Stimulated activated CD4-positive, alpha-beta T cell treated with anti-CD3 and anti-CD28 coated beads, Interleukin-2, amount 100 ng/mL, for 48 hours (primary cell): ENCODE data around the gene CCBE1.
"Not testable (repeated sequence)": the region's sequence is repeated elsewhere in the genome, so short reads cannot be mapped to it uniquely, and the experiment has no call there.

ENCODE experiments used
- DNase-seq, 2 donors: peaks; one replicate each; pipeline ENCODE4 v3.0.0-alpha.2; 2020

CCBE1 gene

DNA sequence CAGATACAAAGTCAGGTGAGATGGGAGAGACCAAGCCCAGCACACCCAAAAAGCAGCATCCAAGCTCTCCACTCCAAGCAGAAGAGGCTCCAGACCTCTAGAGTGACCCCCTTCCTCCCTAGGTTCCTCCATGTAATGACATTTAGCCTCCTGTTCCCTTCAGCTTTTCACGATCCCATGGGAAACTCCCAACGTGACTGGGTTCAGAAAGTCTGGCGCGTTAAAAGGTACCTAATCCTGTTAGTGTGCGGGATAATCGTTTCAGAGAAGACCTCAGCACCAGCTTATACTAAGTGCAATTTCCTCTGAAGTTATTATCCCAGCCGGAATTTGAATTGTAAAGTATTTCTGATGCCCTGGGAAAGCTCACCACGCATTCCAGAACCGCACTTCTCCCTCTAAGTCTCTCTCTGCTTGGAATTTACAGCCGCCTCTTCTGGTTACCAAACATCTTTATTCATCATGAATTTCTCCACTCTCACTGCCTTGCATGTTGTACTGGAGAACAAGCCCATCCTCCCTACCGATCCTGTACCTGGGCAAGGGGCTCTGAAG lies 46.9 kb downstream of the CCBE1 start:
- DNase-seq: no peak

DNA sequence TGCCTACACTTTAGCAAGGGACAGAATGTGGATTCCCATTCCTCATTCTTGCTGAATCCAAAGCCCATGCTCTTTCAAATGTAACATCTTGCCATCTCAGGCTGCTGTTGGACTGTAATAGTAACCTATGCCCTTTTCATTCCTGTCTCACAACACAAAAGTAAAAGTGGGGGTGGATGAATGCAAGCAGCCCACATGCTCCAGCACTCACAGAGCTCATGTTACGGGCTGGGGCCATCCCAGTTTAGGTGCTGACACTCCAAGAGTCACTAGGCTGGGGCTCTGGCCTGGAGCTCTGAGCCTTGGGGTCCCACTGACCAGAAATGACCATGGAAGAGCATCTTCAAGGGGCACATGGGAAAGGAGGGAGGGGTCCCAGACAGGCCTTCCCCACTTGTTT lies 47.6 kb downstream of the CCBE1 start:
- DNase-seq: no peak

DNA sequence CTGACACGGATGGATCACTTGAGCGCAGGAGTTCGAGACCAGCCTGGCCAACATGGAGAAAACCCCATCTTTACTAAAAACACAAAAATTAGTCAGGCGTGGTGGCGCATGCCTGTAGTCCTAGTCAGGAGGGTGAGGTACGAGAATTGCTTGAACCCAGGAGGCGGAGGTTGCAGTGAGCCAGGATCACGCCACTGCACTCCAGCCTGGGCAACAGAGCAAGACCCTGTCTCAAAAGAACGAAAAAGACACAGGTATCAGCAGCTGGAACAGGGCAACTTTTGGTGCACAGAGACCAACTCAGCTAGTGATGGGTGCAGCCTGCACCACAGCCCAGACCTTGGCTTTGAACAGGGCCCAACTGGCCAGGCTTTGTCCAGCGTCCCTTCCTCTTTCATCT lies 48.8 kb downstream of the CCBE1 start:
- not testable (repeated sequence) for DNase-seq

DNA sequence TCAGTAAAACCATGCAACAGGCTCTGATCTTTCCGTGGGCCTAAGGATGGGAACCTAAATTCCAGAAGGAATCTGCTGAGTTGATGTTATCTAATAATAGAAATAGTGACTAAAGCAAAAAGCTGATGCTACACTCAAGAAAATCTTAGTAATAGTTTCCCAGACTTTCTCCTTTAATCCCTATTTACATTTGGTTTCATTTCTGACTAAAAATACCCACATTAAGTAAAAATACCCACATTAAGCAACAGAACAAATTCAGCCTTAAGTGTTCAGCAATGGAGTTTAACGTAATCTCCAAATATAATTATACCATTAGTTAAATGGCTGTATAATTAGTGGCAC lies 50.3 kb downstream of the CCBE1 start:
- DNase-seq: no peak

DNA sequence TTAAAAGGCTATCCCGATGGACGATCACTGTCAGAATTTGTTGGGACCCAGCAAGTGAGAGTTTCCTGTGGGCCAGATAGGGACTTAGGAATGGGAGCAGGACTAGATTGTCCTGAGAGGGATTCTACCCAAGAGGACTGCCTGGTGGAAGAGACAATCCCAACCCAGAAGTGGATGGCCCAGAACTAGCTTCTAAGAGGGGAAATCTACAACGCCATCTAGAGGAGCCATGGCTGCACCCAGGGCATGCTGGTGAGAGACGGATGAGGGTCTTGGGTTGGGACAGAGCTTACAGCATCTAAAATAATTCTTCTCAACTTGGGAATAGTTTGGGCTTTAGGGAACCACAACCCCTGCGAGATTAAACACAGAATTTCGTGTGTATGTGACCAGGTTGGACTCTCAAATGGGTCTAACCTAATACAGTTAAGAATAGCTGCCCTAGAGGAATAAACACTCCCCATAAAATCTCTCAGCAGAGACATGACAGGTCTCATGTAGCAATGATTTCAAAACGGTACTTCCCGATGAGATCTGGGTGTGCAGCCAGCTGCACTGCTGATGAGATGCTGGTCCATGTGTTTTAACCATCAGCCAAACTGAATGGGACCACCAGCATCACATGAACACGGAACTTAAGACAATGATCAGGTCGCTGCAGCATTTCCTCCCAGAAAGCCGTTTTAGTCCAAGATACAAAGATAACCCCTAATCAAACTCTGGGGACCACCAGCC lies 50.8 kb downstream of the CCBE1 start:
- DNase-seq: no peak

DNA sequence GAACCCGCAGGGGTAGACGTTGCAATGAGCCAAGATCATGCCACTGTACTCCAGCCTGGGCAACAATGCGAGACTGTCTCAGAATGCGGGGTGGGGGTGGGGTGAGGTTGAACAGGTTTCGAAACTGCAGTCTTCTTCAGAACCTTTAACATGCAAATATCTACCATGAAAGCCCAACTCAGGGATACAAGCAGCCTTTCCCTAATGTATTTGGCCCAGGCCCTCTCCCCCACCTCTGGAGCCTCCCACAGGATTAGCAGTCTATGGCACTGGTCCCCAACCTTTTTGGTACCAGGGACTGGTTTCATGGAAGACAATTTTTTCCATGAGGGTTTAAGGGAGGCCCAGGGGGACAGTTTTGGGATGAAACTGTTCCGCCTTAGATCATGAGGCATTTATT lies 53.5 kb downstream of the CCBE1 start:
- no peak for DNase-seq

DNA sequence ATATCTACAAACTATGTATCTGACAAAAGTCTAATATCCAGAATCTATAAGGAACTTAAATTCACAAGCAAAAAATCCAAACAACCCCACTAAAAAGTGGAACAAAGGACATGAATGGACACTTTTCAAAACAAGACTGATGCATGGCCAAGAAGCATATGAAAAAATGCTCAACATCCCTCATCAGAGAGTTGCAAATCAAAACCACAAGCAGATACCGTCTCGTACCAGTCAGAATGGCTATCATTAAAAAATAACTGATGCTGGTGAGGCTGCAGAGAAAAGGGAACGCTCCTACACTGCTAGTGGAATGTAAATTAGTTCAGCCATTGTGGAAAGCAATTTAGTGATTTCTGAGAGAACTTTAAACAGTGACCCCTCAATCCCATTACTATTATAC lies 56.5 kb downstream of the CCBE1 start:
- no peak for DNase-seq

DNA sequence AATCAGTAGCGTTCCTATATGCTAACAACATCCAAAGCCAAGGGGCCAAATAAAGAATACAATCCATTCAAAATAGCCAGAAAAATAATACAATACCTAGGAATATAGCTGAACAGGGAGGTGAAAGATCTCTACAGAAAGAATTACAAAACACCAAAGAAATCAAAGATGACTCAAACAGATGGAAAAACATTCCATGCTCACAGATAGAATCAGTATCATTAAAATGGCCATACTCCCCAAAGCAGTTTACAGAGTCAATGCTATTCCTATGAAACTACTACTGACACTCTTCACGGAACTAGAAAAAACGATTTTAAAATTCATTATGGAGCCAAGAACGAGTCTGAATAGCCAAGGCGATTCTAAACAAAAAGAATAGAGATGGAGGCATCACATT lies 57.4 kb downstream of the CCBE1 start:
- no peak for DNase-seq

DNA sequence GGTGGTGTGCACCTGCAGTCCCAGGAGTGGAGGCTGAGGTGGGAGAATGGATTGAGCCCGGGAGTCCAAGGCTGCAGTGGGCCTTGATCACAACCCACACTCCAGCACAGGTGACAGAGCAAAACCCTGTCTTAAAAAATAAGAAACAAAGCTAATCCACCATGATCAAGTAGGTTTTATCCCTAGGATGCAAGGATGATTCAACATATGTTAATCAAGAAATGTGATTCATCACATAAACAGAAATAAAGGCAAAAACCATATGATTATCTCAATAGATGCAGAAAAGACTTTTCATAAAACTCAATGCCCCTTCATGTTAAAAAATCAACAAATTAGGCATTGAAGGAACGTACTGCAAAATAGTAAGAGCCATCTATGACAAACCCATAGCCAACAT lies 58.1 kb downstream of the CCBE1 start:
- no peak for DNase-seq

DNA sequence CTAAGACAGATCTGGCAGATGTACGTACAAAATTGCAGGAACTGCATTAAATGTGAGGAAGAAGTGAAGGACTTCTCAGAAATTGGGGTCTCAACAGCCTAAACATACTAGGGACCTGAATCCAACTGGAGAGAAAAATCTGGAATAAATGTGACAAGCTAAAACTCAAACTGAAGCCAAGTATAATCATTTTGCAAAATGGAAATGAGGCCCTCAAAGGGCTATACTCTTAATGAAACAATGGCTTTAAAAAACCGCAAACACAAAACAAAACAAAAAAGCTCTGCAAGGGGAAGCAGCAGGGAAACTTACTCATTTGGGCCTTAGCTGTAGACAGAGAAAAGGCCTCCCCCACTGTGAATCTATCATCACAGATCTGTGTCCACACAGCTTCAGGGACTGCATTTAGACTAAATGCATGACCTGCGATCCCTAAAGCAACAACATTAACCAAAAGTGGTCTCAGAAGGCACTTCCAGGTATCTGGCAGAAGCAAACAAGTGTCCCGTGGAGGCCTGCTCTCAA lies 63.2 kb downstream of the CCBE1 start:
- no peak for DNase-seq

DNA sequence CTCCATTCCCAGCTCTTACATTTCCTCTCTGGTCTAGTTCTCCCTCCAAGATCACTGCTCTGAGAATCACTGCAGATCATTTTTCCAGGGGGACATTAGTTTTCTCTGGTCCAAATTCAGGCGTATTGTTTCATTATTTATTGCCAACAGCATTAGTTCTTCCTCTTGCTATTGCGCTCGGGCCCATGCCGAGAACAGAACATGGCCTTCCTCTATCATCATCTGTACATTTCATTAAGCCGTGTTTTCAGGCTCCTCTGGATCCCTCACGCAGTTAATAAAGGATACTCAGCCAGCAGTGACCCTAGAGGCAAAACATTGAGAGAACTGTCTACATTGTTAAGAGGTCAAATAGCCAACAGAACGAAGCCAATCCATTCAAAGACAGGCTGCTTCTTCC lies 63.9 kb downstream of the CCBE1 start:
- DNase-seq: no peak

DNA sequence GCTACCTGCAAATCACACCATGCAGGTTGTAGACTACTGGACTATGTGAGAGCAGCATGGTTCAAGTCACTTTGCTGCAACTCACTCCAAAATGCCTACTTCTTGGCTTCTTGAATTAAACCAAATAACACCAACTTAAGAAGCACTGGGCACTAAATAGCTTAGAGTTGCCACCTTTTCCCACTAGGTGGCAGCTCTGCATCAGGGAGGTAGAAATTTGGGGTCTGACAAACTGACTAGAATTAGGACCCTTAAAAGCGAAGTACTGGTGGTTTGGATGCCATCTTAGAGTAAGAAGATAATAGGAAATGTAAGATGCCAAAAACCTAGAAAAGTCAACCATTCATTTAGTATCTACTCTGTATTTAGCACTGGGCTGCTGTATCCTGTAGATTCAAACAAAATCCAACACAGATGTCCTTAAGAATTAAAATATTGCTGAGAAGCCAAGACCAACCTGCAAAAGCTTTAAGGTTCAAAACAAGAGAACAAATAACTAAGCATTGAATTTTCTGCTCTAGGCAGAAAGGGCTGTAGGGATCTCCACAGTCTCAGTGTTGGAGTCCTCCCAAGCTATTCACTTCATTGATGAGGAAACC lies 65.5 kb downstream of the CCBE1 start:
- DNase-seq: no peak

DNA sequence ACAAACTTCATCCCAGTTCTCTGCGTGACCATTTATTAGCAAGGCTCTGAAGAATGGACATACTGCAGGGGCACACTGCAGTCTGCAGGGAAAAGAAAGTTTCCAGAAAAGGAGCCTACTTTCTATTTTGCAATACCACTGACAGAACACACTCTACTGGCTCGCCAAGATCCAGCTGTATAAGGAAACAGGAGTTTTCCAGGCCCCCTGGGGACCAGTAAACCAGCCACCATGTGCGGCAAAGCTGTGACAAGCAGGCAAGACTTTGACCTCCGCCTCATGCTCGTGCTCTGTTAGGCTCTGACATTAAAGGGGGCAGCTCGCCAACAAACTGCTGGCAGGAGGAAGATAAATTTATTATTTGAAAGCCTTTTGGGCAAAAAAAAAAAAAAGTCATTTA lies 67.3 kb downstream of the CCBE1 start:
- no peak for DNase-seq

DNA sequence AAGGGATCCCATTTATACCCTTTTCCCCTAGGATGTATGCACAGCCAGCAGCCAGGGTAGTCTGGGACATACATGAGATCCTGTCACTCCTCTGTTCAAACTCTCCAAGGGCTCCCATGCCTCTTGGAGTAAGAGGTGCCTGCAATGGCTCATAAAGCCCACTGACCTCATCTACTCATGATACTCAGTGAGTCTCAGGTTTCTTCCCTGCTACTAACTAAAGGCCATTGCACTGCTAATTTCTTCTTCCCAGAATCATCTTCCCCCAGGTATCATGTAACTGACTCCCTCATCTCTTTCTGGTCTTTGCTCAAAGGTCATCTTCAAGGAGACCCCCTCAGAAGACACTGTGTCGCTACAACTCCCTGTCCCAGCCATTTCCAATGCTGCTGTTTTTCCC lies 68.2 kb downstream of the CCBE1 start:
- no peak for DNase-seq

DNA sequence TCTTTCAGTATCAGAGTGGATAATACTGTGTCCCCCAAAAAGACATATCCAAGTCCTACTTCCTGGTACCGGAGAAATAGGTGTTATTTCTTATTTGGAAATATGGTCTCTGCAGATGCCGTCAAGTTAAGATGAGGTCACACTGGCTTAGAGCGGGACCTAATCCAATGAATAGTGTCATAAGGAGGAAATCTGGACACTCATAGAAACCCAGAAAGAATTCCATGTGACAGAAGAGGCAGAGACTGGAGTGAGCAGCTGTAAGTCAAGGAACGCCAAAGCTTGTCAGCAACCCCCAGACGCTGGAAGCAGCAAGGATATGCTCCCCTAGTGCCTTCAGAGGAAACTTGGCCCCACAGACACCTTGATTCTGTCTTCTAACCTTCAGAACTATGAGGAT lies 69.8 kb downstream of the CCBE1 start:
- DNase-seq: no peak

DNA sequence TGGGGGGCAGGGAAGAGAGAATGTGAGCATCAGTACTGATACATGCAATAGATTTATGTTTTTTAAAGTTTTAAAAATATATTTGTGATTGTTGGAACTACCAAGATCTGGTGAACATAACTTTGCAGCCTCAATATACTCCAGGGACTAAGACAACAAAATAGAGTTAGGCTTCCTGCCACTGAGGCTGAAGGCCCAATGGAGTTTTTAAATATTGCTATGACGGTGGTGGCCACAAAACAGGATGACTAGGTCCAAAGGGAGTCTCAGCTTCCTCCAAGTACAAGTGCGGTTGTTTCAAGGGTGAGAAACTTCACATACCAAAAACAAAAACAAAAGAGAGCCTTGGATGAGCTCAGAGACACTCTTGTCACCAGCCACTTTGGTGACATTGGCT lies 72.9 kb downstream of the CCBE1 start:
- DNase-seq: no peak

DNA sequence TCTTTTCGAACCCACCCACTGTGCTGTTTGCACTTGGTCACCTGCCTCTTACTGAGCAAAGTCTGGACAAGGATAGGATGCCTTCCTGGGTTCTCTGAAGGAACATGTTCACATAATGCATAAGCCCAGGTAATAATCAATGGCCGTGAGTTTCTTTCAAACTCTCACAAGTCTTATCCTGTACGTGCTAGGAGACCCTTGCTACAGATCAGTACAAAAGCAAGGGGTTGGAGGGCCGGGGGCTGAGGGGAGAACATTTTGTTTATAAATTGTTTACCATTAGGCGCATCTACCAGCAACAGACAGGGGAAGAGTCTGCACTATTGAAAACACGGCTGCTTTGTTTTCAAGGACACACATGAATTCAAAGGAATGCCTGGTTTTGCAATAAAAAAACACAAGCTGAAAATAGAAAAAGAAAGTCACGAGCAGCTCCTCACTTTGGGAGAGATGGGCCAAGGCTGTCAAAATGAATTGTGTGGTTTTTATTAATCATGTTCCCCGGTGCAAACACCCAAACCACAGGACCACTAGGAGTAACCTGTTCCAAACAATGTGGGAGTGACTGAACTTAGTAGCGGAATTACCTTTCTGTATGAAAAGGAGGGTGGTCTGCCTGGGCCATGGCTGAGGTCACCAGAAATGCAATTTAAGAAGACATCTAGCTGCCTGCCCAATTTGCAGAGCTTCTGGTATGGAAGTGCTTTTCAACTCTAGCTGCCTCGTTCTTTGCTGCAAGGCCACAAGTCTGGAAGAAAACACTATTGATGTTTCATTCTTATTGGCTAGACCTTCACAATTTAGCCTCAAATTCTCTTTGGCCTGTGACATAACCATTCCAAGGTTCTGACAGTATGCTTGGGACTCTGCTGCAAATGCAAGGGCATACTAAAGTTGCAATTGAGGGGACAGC lies 73.5 kb downstream of the CCBE1 start:
- no peak for DNase-seq

DNA sequence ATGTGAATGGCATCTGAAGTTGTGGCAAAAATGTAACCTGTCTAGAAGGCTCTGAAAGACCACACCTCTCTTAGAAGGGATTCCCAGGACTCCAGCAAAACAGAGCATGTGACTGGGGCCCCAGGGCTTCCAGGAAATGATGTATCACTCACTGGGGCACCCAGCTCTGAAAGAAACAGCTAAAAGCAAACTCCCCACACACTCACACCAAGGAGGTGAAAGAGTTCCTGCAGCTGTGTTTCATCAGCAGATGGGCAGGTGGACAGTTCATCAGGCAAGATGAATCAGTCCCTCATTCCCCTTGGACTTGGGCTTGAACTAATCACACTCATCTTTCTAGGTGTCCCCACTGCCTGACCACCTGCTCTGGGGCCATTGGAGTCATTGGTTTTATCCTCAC lies 76.2 kb downstream of the CCBE1 start:
- DNase-seq: no peak

DNA sequence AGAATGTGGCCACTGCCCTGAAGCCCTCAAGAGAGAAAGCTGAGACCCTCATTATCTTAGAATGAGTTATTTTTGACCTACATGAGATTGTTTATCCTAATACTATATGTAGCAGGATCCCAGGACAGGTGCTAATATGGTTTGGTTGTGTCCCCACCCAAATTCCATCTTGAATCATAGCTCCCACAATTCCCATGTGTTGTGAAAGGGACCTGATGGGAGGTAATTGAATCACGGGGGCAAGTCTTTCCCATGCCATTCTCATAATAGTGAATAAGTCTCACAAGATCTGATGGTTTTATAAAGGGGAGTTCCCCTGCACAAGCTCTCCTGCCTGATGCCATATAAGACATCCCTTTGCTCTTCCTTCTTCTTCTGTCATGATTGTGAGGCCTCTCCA lies 76.8 kb downstream of the CCBE1 start:
- no peak for DNase-seq

DNA sequence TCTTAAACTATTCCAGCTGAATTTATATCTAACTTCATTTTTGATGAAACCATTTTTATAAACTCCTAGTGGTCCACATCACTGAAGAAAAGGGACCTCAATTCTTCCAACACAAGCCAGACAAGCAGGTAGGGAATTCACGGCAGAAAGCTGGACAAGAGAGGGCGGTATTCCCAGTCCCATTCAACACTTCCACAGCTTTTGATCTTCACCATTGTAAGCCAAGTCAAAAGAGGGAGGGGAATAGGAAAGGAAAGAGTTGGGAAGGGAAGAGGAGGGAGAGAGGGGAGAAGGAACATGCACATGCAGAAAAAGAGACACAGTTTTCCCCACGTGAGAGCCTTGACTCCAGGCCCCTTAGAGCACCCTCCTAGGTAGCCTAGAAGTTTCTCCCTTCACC lies 77.4 kb downstream of the CCBE1 start:
- no peak for DNase-seq

DNA sequence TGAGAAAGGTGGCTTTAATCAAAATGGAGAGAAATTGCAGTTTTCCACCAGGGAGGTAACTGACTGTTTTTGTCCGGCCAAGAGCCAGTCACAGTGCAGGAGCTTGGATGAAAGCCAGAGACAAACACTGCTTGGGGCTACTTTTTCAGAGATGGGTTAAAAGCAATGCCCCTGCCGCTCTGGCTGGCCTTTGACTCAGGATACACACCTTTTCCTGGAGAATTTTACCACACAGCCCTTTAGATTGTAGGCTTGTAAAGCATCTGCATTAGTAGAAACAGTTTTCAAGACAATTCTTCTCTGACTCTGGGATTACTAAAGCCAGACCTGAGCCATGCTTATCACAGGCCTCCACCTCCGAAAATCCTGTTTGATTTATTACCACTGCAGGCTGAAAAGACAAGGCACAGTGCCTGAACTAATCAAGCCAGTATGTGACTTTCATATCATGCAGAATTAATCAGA lies 79.7 kb downstream of the CCBE1 start:
- DNase-seq: no peak

DNA sequence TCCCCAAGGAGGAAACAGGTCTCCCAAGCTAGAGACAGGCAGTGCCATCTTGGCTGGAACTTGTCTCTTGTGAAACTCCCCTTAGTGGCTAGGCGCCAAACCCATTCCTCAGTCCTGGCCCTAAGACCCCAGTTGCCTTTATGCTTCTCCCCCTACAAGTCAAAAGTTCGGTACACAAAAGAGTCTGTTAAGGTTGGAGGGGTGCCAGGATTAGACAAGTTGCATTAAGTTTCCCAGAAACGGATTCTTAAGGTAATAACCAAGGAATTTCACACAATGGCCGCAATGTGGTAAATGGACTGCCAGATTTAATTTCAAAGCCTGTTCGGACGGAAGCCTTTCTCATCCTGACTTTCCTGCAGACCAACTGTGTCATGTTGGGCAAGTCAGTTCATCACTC lies 80.7 kb downstream of the CCBE1 start:
- no peak for DNase-seq

DNA sequence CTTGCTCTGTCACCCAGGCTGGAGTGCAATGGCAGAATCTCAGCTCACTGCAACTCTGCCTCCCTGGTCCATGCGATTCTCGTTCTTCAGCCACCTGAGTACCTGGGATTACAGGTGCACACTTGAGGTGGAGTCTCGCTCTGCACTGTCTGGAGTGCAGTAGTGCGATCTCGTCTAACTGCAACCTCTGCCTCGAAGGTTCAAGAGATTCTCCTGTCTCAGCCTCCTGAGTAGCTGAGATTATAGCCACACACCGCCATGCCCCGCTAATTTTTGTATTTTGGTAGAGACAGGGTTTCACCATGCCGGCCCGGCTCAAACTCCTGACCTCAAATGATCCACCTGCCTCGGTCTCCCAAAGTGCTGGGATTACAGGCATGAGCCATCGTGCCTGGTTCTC lies 83.3 kb downstream of the CCBE1 start:
- DNase-seq: no peak

DNA sequence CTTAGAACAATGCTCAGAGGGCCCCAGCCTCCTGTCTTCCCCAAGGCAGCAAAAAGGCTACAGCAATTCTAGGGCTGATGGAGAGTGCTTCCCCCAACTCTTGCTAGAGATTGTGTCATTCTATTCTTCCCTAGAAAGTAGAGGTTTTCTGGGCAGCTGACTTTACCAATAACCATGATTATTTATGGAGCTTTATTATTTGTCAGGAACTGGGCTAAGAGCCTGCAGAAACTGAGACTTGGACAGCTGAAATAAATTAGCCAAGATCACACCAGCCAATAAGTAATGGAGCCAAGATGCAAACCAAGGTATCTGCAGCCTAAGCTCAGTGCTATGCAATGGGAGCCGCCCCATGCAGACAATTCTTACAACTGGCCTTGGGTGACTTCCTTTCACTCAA lies 84.8 kb downstream of the CCBE1 start:
- DNase-seq: no peak
